ENCODE results near the gene PPEF1.
A peak's percentile ranks its signal among the peaks of the same experiment; 100 is the strongest.

Gene PPEF1, protein sequence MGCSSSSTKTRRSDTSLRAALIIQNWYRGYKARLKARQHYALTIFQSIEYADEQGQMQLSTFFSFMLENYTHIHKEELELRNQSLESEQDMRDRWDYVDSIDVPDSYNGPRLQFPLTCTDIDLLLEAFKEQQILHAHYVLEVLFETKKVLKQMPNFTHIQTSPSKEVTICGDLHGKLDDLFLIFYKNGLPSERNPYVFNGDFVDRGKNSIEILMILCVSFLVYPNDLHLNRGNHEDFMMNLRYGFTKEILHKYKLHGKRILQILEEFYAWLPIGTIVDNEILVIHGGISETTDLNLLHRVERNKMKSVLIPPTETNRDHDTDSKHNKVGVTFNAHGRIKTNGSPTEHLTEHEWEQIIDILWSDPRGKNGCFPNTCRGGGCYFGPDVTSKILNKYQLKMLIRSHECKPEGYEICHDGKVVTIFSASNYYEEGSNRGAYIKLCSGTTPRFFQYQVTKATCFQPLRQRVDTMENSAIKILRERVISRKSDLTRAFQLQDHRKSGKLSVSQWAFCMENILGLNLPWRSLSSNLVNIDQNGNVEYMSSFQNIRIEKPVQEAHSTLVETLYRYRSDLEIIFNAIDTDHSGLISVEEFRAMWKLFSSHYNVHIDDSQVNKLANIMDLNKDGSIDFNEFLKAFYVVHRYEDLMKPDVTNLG

DNA sequence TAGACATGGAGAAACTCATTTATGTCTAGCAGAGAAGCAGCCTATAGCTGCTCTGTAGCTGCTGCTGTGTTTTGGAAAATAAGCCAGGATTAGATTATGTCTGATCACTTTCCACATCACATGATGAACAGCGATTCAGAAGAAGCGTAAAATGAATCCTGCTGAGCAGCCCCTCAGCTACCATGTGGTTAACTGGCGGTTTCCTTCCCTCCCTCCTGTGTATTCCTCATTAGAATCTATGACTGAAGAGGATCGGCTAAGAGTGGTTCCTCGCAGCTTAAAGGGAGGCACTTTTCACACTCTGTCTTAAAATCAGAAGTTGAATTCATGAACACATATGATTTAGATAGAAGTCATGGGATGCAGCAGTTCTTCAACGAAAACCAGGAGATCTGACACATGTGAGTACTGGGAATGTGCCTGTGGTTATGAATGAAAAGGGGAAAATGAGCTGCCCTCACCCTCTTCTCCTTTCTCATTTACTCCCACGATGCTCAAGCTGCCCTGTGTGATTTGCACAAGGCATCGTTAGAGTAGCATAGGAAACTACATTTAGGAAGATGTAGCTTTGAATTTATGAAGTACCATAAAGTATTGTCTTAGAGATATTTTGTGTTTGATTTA lies at the start of gene PPEF1:
Gene PPEF1 (plus strand): TSS at position 220 of the 624 bp plus-strand sequence. CDS start 136 bp downstream, at position 356.
- no peak for DNase-seq

DNA sequence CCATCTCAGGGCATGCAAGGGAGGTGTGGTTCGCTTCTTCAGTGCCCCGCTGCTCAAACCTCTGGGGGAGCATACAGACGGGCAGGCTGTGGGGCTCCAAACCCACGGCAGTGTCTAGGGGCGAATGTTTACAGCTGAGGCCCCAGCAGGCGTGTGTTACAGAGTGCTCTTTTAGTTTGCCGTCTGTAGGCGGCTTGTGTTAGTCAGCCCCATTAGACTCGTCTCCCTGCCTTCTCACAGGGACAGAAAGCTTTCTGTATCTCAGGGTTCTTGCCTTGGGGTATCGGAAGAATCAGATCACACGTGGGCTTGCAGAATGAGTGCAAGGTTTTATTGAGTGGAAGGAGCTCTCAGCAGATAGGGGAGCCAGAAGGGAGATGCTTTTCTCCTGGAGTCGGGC lies 46.2 kb upstream of the PPEF1 start:
- DNase-seq = no peak

DNA sequence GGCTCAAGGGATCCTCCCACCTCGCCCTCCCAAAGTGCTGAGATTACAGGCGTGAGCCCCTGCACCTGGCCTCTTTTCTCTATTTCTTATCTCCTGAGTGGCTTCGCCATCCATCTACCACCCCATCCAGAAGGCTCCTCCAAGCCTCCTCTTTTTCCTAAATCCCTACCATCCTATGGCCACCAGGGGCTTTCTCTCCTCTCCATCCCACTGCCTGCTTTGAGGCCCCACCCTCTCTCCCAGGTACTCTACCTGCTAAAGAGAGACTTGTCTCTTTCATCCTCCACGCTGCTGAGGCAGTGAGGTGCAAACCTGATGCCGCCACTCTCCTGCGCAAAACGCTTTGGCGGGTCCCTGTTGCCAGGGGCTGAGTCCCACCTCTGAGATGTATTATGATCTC lies 42.5 kb upstream of the PPEF1 start:
- no peak for DNase-seq

DNA sequence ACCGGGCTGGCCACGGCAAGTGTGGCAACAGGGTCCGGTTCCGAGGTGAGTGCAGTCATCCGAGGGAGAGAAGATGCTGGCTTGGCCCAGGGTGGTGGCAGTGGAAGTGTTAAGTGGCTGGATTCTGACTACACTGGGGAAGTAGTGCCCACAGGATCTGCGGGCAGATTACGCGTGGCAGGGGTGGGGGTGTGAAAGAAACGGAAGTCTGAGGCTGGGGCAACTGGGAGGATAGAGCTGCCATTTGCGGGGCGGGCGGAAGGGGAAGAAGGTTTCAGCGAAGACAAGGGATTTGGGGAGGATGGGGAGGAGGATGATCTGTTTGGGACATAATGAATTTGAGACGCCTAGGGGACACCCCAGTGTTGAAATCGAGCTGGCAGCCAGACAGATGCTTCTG lies 40.8 kb upstream of the PPEF1 start:
- DNase-seq = no peak

DNA sequence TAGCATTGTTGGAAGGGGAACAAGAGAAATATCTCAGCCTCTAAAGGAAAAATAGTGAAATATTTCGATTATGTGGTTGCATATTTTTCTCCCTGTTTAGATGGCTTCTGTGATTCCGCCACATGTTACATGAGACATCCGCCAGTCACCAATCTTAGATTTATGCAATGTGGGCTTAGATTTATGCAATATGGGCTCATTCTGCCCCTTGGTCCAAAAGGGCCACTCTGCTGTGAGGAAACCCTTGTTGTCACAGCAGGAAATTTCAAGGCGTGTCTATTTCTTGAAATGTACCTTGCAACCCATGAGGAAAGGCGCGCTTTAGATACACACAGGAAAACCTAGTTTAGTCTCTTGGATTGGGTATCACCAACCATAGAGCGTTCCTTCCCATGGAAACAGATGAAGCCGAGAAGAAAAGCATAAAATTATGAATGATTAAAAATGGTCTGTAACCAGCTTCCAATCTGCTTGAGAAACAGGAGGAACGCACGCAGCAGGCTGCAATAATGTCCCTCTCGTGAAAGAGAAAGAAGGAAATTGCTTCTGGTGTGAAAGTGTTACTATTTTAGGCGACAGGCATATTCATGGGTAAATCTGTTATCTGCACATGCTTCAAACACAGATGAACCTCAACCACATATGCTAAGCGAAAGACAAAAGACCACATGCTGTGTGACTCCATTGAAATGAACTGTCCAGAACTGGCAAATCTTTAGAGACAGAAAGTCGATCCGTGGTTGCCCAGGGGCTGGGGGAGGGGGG lies 39.2 kb upstream of the PPEF1 start:
- DNase-seq = no peak

DNA sequence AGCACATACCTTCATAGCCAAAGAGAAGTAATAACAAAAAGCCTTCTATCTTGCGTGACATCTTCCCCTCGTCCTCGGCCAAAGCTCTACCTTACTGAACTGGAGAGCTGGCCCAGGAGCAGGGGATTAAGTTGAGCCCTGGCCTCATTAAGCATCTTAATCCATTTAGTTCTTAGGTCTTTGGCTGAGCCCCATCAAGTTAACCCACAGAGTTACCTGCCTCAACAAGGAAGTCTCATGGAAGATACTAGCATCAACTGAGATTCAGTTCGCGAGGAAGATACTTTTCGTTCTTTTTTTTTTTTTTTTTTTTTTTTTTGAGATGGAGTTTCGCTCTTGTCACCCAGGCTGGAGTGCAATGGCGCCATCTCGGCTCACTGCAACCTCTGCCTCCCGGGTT lies 35.4 kb upstream of the PPEF1 start, which contains the start of gene RS1:
Gene RS1 (minus strand): TSS at position 101 of the 400 bp plus-strand sequence. CDS start 40 bp downstream, at position 61.
- no peak for DNase-seq

DNA sequence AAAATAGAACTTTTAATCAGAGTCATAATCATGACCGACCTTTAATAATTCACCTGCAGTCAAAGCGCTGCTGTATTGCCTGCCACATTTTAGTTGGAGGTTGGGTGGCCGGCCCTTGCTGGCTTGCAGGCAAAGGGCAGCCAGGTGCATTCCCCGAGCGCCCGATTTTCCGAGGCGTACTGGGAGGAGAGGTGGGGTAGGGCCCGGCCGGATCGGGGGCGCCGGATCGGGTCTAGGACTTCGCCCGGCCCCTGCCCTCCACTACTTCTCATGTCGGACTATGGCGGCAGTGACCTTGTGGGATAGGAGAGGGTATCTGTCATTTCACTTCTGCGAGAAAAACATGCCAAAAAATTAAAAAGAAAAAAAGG lies 33.0 kb upstream of the PPEF1 start:
- DNase-seq = peak; percentile 13

DNA sequence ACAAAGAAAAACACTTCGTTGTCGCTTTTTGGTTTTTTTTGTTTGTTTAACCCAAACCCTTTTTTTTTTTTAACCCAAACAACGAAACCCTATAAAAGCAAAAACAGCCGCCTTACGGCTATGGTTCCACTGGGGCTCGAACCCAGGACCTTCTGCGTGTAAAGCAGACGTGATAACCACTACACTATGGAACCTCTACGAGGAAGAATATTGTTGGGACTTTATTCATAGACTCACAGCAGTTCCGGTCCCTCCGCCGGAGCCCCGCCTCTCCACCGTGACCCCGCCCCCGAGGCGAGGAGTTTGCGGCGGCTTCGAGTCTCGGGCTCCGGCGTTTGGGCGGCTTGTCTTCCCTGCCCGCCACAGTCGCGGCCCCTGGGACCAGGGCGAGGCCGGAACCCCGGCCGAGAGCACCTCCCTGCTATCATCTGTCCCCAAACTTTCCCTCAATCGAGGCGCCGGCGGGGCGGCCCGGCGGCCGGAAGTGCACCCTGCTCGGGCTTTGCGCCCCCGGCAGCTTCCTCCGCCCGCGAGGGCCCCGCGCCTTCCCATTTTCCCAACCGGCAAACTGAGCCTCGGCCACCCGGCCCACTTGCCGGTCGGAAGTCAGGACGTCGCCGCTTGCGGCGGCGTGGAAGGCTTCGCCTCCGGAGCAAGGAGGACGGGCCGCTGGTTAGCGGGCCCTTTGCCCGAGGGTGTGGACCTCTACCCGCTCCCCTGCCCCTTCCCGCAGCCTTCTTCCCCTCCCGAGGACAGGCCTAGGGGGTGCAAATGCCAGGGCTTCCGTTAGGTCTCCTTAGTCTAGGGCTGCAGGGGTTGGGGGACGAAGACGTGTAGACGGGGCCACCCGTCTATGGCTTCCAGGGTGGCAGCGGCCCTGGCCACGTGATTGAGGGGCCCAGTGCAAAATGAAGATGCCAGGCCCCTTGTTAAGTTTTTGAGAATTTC lies 32.4 kb upstream of the PPEF1 start:
- DNase-seq = peak; percentile 82

DNA sequence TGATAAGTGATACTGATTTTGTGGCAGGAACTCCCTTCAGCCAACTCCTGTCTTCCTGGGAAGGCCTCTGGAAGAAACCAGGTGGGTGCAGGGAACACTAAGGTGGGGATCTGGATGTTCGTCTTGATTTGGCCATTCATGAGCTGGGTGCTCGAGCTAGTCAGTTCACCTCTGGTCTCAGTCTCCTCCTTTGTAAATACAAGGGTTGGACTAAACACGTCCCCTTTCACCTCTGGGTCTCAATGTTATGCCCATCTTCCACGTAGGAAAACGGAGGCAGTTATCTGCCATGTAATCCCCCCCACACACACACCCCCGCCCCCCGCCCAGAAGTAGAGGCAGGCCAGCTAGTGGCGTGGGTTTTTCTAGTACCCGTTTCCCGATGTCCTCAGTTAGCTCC lies 31.4 kb upstream of the PPEF1 start:
- no peak for DNase-seq

DNA sequence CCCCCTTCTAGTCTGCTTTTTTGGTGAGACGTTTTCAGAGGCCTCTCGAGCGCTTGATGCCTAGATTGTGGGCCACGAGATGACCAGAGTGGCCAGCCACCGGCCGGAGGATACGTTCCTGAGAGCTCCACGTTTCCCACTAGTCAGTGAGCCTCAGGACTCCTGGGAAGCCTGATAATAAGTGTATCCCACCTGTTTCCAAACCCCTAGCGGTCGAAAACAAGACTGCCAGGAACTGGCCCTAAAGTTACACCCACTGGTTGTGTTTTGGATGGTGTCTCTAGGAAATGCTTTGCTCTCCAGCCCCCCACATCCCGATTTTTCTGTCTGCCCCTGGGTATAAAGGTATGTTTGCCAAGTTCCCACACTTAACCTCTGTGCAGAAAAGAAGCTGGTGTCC lies 31.0 kb upstream of the PPEF1 start:
- no peak for DNase-seq

DNA sequence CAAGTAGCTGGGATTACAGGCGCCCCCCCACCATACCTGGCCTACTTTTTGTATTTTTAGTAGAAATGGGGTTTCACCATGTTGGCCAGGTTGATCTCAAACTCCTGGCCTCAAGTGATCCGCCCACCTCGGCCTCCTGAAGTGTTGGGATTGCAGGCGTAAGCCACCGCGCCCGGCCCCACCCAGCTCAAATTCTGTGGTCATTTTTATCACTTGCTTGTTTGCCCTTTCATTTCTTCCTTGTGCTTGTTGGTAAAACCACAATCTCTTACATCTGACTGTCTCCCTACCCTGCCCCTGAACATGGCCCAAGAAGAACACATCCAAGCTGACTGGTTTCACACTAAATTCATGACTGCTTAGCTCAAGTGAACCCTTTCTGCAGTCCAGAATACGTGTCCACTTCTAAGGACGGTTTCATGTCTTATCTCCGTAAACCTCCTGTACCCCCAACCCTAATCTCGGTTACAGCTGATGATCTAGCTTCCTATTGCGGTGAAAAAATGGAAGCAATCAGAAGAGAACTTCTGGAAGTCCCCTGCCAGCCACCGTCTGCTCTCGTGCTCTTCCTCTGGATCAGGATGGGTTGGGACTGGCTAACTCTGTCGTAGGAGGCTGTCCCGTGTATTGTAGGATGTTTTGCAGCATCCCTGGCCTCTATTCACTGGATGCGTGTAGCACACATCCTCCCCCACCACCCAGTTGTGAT lies 30.1 kb upstream of the PPEF1 start:
- DNase-seq = no peak

DNA sequence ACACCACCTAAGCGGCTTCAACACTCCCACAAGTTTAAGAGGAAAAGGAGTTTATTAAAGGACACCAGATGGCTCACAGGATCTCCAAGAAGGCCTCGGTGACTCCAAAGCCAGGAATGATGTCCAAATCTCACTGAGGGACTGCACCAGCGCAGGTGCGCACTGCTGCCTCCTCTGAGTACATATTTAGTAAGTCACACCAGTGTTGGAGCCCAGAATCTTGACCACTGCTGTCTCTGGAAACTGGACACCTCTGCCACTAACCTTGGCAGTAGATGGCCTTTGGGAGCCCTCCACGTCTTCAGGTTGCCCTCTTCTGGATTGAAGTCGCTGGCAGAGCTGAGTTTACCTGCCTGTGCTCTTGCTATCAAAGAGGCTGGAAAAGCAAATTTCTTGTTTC lies 25.4 kb upstream of the PPEF1 start:
- no peak for DNase-seq

DNA sequence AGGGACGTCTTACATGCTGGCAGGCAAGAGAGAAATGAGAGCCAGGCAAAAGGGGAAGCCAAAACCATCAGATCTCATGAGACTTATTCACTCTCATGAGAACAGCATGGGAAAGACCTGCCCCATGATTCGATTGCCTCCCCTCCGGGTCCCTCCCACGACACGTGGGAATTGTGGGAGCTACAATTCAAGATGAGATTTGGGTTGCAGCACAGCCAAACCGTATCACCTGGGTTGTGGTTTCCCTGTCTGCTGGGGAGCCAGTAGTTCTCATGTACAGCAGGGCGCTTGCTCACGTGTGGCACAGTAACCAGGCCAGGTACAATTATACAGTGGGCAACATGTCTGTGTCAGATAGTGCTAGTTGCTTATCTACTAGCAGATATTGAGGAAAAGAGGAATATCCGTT lies 24.5 kb upstream of the PPEF1 start:
- no peak for DNase-seq

DNA sequence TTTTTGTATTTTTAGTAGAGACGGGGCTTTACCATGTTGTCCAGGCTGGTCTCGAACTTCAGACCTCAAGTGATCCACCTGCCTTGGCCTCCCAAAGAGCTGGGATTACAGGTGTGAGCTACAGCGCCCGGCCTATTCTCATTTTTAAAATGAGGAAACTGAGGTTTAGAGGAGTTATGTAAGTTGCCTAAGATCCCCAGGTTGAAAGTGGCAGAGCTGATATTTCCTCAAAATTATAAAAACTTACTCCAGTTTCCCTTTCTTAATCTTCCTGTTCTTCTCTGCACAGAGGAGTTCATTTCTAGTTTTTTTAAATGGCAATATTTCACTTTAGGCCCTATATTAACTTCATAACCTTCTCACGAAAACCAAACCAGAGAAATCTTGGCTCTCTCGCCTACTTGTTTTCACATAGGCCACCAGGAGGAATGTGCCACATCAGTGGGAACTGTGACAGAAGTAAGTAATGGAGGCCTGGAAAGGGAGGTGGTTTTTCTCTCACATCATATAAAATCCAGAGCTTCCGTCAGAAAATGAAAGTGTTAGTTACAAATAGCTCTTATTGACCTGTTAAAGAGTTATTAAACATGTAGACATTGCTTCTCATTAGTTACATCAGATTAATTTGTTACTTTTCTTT lies 19.5 kb upstream of the PPEF1 start:
- DNase-seq = no peak

DNA sequence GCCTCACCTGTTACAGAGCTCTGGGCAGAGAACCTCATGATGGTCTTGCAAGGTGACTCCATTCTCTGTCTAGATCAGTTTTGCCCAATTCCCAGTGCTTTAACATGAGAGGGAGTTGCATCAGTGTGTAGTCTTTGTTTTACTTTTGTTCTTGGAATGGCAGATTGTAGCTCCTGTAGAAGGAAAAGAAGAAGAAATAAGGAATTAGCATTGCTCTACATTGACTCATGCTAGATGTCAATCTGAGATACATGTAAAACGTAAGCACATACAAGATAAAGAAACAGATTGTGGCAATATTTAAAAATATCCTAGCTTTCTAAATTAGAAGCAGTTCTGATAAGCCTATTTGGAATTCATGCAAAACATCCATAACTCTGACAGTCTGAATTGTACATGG lies 16.0 kb upstream of the PPEF1 start:
- DNase-seq = no peak

DNA sequence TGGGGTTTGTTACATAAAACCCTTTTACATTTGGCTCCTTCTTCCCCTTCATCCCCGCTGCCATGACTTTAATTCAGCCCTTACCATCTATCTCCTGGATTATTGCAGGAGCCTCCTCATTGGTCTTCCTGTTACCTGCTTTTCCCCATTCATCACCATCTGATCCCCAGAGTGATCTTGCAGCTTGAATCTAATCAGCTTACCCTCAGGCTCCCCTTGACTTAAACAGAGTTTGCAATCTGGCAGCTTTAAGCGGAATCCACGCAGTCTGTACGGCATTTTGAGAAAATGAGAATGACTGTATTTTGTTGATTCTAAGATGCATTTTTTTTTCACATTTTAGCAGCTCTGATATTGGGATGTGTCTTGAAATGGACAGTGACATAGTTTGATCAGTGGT lies 14.9 kb upstream of the PPEF1 start:
- no peak for DNase-seq

DNA sequence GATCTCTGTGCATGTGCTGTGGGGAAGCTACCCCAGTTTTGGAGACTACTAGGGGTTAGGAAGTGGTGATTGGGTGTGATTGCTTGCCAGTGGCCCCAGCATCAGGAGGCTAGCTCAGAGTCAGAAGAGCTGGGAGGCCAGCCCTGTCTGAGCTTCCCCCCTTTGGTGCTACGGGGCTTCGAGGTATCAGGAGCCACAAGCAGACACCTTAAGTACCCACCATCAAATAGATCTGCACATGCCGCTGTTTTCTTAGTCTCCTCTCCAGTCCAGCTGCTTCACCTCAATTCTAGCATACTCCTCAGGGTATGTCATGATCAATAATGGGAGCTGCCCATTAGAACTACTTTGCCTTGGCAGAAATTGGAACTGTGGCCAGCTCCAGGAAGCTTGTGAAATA lies 10.8 kb upstream of the PPEF1 start:
- no peak for DNase-seq

DNA sequence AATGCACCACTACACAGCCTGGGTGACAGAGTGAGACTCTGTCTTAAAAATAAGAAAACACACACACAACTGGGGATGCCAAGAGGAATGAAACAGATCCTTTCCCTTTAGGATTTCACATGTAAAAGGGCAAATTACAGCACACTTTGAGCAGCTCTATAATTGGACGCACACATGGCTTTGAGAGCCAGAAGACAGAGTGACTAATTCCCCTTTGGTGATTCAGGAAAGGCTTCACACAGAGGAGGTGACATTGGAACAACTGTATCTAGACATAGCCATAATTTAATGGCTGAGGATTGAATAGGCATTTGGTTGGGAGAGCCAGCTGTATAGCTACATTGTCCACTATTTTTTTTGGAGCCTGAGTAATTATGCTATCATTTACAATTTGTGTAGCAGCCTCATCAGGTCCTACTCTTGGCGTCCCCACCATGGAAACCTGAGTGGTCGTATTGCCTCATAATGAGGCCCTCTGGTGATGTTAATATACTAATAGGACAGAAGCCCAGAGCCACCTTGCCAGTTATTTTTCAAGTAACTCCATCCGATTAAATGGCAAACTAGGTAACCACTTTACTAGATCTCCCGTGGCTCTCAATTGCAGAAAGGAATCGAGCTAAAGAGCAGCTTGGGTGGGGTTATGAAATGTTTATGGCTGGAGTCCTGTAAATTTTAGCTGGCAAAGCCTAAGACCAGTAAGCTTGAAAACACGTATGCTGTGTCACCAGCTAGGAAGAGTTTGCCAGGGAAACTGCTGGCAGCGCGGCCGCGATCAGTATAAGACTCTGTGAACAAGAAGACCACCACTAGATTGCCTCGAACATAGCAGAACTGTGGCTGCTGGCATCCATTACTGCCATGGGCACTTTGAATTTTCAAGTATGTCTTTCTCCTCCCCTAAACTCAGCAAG lies 8.5 kb upstream of the PPEF1 start:
- DNase-seq = no peak

DNA sequence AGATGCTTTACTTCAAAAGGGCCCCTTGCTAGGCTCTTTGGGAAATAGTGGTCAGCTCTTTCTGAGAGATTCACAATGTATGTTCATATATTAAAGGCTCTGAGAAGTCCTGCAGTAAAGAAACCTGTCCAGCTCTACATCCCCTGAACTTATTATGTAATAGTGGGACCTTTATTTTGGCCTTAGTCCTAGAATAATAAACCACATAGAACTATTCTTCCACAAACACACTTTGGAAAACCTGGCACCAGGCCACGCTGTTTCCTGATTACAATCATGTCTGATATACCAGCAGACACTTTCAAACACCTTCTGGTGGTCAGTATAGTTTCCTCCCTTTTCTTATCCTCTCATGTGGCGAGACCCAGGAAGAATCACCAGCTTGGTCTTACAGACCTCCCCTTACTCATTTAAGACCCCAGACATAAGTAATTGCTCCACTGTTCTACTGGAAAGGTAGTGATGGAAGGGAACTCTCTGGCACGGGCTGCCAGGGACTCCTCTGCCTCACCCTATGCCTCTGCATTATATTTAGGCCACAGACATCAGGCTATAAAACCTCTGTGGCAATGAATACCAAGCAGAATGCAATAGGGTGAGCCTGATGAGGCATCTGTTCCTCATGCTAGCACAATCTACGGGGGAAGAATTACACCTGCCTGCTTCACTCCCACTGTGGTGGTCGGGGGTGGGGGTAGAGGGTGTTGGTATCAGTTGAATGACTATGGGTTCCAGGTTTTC lies 5.7 kb upstream of the PPEF1 start:
- DNase-seq = no peak

Data from CD4-positive, alpha-beta T cell treated with Interleukin-6 for 4 hours (primary cell).